ENCODE measurements around the gene HOXB5. TPM values are rescaled to one million over a fixed set of nuclear protein-coding genes. Genes with fewer than 3 reads are reported as not detected.

Gene HOXB5
- total and polyA plus RNA-seq, 10 of the 15 experiments (the other 5 are each of a cell fraction or from before 2014, with no cell fraction given) = not detected

DNA sequence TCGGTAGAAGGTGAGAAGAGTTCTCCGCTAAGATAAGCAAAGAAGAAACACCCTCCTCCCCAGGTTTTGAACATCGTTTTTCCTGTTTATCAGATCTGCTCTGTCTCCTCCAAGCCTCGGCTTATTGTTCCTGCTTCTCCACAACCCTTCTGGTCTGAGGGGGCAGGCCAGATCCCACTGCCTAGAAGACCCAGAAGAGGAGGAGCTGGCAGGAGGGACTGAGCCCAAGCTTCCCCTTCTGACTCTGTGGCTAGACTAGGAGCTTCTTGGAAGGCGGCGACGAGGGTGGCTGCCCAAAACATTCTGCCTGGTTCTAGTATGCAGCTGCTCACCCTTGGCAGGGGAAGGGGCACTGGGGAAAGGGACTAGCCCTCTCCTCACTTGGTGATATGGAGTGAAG lies 5.2 kb upstream of the HOXB5 start (continued):
- TF ChIP-seq, protein P1, sequence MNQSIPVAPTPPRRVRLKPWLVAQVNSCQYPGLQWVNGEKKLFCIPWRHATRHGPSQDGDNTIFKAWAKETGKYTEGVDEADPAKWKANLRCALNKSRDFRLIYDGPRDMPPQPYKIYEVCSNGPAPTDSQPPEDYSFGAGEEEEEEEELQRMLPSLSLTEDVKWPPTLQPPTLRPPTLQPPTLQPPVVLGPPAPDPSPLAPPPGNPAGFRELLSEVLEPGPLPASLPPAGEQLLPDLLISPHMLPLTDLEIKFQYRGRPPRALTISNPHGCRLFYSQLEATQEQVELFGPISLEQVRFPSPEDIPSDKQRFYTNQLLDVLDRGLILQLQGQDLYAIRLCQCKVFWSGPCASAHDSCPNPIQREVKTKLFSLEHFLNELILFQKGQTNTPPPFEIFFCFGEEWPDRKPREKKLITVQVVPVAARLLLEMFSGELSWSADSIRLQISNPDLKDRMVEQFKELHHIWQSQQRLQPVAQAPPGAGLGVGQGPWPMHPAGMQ (IDR thresholded peaks at IDR 0.05; ENCODE audit: borderline replicate concordance) = no peak
- TF ChIP-seq MAX (IDR thresholded peaks at IDR 0.05; ENCODE audit: low read depth, low read length) (no peak), IRF4 (IDR thresholded peaks at IDR 0.05; ENCODE audit: low read depth, low read length) (no peak)
- TF ChIP-seq, protein P2, sequence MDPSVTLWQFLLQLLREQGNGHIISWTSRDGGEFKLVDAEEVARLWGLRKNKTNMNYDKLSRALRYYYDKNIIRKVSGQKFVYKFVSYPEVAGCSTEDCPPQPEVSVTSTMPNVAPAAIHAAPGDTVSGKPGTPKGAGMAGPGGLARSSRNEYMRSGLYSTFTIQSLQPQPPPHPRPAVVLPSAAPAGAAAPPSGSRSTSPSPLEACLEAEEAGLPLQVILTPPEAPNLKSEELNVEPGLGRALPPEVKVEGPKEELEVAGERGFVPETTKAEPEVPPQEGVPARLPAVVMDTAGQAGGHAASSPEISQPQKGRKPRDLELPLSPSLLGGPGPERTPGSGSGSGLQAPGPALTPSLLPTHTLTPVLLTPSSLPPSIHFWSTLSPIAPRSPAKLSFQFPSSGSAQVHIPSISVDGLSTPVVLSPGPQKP (IDR thresholded peaks at IDR 0.05; ENCODE audit: low read depth, low read length) = no peak

DNA sequence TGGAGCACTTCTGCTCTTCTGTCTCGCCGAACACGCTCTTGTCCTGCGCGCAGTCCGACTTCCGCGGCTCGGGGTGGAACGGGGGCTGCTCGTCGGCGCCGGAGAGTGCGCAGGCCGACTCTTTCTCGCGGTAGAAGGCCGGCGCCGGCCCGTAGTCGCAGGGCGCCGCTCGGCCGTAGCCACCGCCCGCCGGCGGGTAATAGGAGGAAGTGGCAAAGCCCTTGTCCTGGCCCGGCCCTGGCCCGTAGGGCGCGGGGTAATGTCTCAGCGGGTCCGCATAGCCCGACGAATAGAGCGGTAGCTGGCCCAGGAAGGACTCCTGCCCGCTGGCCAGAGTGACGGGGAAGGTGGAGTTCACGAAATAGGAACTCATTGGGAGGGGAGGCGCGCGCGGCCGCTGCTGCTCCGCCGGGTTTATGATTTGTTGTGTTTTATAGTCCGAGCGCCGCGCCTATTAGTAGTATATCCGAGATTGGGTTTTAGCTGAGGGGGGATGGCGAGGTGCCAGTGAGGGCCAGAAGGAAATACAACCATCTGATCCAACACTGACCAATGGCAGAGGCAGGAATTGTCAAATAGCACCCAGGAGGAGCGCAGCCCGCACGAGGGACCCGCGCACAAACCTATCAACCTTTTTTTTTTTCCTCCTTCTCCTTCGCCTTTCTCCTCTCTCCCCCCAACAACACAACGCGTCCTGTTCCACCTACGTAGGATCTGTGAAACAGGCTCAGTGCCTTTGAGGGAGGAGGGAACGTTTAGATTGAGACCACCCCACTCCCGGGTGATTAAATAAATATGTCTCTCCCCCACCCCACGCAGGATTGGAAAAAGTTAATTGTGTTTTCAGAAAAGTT lies 4.4 kb upstream of the HOXB5 start:
- peaks cover 10% of the 10 kb centered on the region for H3K4me1 ChIP-seq (ENCODE audit: control insufficient read depth, insufficient read depth, low read length)
- H3K4me3 ChIP-seq = peak overlapping the region; percentile 79
- ATAC-seq (peak; percentile 78), FAIRE-seq (no peak), DNase-seq (ENCODE audit: low read depth, low spot score) (no peak)
- intact Hi-C loops (cut with micrococcal nuclease; ENCODE audit: unreplicated experiment) (no loop called here), in situ Hi-C loops (cut with MboI) (loop anchor here (5.0 kb wide), 1 partner anchor 336 kb away; no protein-coding TSS in a partner anchor)
- no peaks in the 10 kb centered on the region for H3K36me3 ChIP-seq (ENCODE audit: control insufficient read depth in 2 of 2, insufficient read depth in 2 of 2, low read length in 1 of 2)
- peak overlapping the region; percentile 71 for H2AFZ ChIP-seq (ENCODE audit: control insufficient read depth, low read depth, low read length)
- TF ChIP-seq SUZ12 (IDR thresholded peaks at IDR 0.05; ENCODE audit: unreplicated experiment) (peak; percentile 94), NRF1 (conservative IDR thresholded peaks at IDR 0.05; ENCODE audit: low read depth, low read length) (0 out of 2 replicates have a peak, but pooled peaks have one; percentile 21), MEF2A (IDR thresholded peaks at IDR 0.05; ENCODE audit: insufficient read depth, low read depth, low read length) (no peak), CHD4 (IDR thresholded peaks at IDR 0.05) (no peak), SREBF1 (IDR thresholded peaks at IDR 0.05; ENCODE audit: low read length) (no peak), ATF7 (IDR thresholded peaks at IDR 0.05; ENCODE audit: low read depth) (no peak), FOXM1 (IDR thresholded peaks at IDR 0.05; ENCODE audit: low read depth, low read length) (no peak), LARP7 (IDR thresholded peaks at IDR 0.05) (0 out of 2 replicates have a peak, but pooled peaks have one; percentile 48), SPI1 (IDR thresholded peaks at IDR 0.05; ENCODE audit: borderline replicate concordance, insufficient read depth, low read depth, low read length) (peak; percentile 57; the same call in 1 of the 2 replicates), IKZF1 (conservative IDR thresholded peaks at IDR 0.05) (peak; percentile 48; the same call in 1 of the 2 replicates), BHLHE40 (IDR thresholded peaks at IDR 0.05; ENCODE audit: borderline replicate concordance in 1 of 2, low read depth in 2 of 2, low read length in 1 of 2) (0 out of 4 replicates have a peak, but pooled peaks of 1 of the 2 experiments have one; percentile 4), DPF2 (IDR thresholded peaks at IDR 0.05) (0 out of 2 replicates have a peak, but pooled peaks have one; percentile 22)
- 2% methylated on average over 68 of the region's 68 CpGs for WGBS (ENCODE audit: insufficient coverage, insufficient replicate concordance, low lambda C conversion rate, missing lambda C conversion rate)
- no peak overlapping the region for H3K27ac ChIP-seq (ENCODE audit: control insufficient read depth, insufficient read depth)
- no peaks in the 10 kb centered on the region for H3K79me2 ChIP-seq (ENCODE audit: control insufficient read depth, insufficient read depth, low read length)
- ChIA-PET RAD21 (ENCODE audit: unreplicated experiment) (no interaction called here), POLR2A (no interaction called here), CTCF (interaction anchor here (0.7 to 2.2 kb wide), 3 partner anchors 21 to 472 kb away, joined by 3 to 7 read pairs (median 5); no protein-coding TSS in a partner anchor), SMC1A (ENCODE audit: uncharacterized antibody, unreplicated experiment) (no interaction called here)
- H3K9ac ChIP-seq (ENCODE audit: control insufficient read depth, insufficient read depth, low read length) = no peak overlapping the region; the same call in 1 of the 2 replicates
- peak overlapping the region; percentile 66 for H3K4me2 ChIP-seq (ENCODE audit: control insufficient read depth, insufficient read depth)
- H3K27me3 ChIP-seq (replicated peaks in 1 of 2; ENCODE audit: control insufficient read depth in 2 of 2, insufficient read depth in 2 of 2, low read length in 1 of 2) = peaks cover 15 to 47% of the 10 kb centered on the region in 2 experiments
- no TSS peak for BruUV-seq (replicated peaks)
- no peaks in the 10 kb centered on the region for H3K9me3 ChIP-seq (replicated peaks; ENCODE audit: control insufficient read depth, insufficient read depth, low read length)
- no peaks in the 10 kb centered on the region for H4K20me1 ChIP-seq (ENCODE audit: control insufficient read depth, insufficient read depth)

All from GM12878 (cell line).